ENCODE data around the gene FRYL. TPM values are rescaled to one million over a fixed set of nuclear protein-coding genes. Genes with fewer than 3 reads are reported as not detected.
A peak's percentile ranks its signal among the peaks of the same experiment; 100 is the strongest.

FRYL gene
- total RNA-seq, 4 donors from 2014 or later: 46.0 to 66.5 (median 55.8) TPM

GRCh38 chr4:48779095-48779997, 733 bp downstream of the FRYL start:
- Histone ChIP-seq H3K36me3 (no peaks in the 10 kb centered on the region), H3K4me1 (peaks cover 31 to 51% (median 50%) of the 10 kb centered on the region in 4 donors), H3K9me3 (no peaks in the 10 kb centered on the region), H3K27me3 (no peaks in the 10 kb centered on the region), H3K27ac (replicated peaks in 1 of 4) (peak overlapping the region; percentile 93 to 98 (median 96)), H3K4me3 (peak overlapping the region; percentile 82 to 98 (median 93))
- DNase-seq (ENCODE audit: extremely low spot score): no peak
- intact Hi-C loops (cut with DNase I): loop anchor here (5.0 to 10.0 kb wide), 3 partner anchors 125 to 437 kb away; partner anchors contain the start of gene SLAIN2
- TF ChIP-seq EP300 (IDR thresholded peaks at IDR 0.05): no peak
- TF ChIP-seq CTCF (IDR thresholded peaks at IDR 0.05): no peak
- TF ChIP-seq POLR2A (IDR thresholded peaks at IDR 0.05; ENCODE audit: low read depth): no peak
- no peak for TF ChIP-seq POLR2AphosphoS5 (IDR thresholded peaks at IDR 0.05)
- 0% methylated on average over 6 of the region's 108 CpGs for WGBS

- no peak for DNase-seq (ENCODE audit: extremely low spot score)
- intact Hi-C loops (cut with DNase I): loop anchor here (5.0 to 10.0 kb wide), 3 partner anchors 124 to 436 kb away; partner anchors contain the start of gene SLAIN2
- H3K4me1 ChIP-seq: peaks cover 37 to 59% (median 57%) of the 10 kb centered on the region in 4 donors
These were observed 1.5 kb downstream of the FRYL start for GRCh38 chr4:48778431-48779094.

GRCh38 chr4:48777739-48778138, 2.3 kb downstream of the FRYL start:
- intact Hi-C loops (cut with DNase I): loop anchor here (5.0 to 10.0 kb wide), 3 partner anchors 123 to 435 kb away; partner anchors contain the start of gene SLAIN2
- 47% methylated on average over 10 of the region's 10 CpGs for WGBS
- H3K9me3 ChIP-seq: no peaks in the 10 kb centered on the region
- DNase-seq (ENCODE audit: extremely low spot score): no peak
- no peaks in the 10 kb centered on the region for H3K36me3 ChIP-seq
- peaks cover 45 to 68% (median 66%) of the 10 kb centered on the region in 4 donors for H3K4me1 ChIP-seq
- TF ChIP-seq POLR2A (IDR thresholded peaks at IDR 0.05; ENCODE audit: low read depth) (no peak), CTCF (IDR thresholded peaks at IDR 0.05) (no peak), EP300 (IDR thresholded peaks at IDR 0.05) (no peak), POLR2AphosphoS5 (IDR thresholded peaks at IDR 0.05) (no peak)
- H3K27ac ChIP-seq (replicated peaks in 1 of 4): peak overlapping the region; percentile 93 to 98 (median 96)
- peak overlapping the region; percentile 82 to 98 (median 93) for H3K4me3 ChIP-seq
- H3K27me3 ChIP-seq: no peaks in the 10 kb centered on the region

More at GRCh38 chr4:48778431-48779094, 1.5 kb downstream of the FRYL start:
- H3K27me3 ChIP-seq: no peaks in the 10 kb centered on the region
- peak overlapping the region; percentile 93 to 98 (median 96) for H3K27ac ChIP-seq (replicated peaks in 1 of 4)
- no peaks in the 10 kb centered on the region for H3K9me3 ChIP-seq
- H3K36me3 ChIP-seq: no peaks in the 10 kb centered on the region
- H3K4me3 ChIP-seq: peak overlapping the region; percentile 82 to 98 (median 93)
- TF ChIP-seq POLR2AphosphoS5 (IDR thresholded peaks at IDR 0.05): no peak
- no peak for TF ChIP-seq EP300 (IDR thresholded peaks at IDR 0.05)
- no peak for TF ChIP-seq CTCF (IDR thresholded peaks at IDR 0.05)
- TF ChIP-seq POLR2A (IDR thresholded peaks at IDR 0.05; ENCODE audit: low read depth): no peak
- 2% methylated on average over 8 of the region's 8 CpGs for WGBS

GRCh38 chr4:48774760-48775710, 5.0 kb downstream of the FRYL start:
- intact Hi-C loops (cut with DNase I): loop anchor here (5.0 to 10.0 kb wide), 3 partner anchors 120 to 433 kb away; partner anchors contain the start of gene SLAIN2
- TF ChIP-seq EP300 (IDR thresholded peaks at IDR 0.05): no peak
- TF ChIP-seq POLR2A (IDR thresholded peaks at IDR 0.05; ENCODE audit: low read depth): no peak
- no peak for TF ChIP-seq CTCF (IDR thresholded peaks at IDR 0.05)
- no peak for TF ChIP-seq POLR2AphosphoS5 (IDR thresholded peaks at IDR 0.05)
- H3K9me3 ChIP-seq: no peaks in the 10 kb centered on the region
- H3K27me3 ChIP-seq: no peaks in the 10 kb centered on the region
- DNase-seq (ENCODE audit: extremely low spot score): no peak
- H3K4me1 ChIP-seq: peaks cover 54 to 84% (median 83%) of the 10 kb centered on the region in 4 donors
- H3K36me3 ChIP-seq: no peaks in the 10 kb centered on the region
- 81% methylated on average over 16 of the region's 16 CpGs for WGBS
- no peak overlapping the region for H3K4me3 ChIP-seq
- peak overlapping the region in 3 of 4 donors; percentile 13 to 38 (median 34) for H3K27ac ChIP-seq (replicated peaks in 1 of 4)
